Measurements from ENCODE around the gene CLTRN. TPM values are rescaled to one million over a fixed set of nuclear protein-coding genes. Genes with fewer than 3 reads are reported as not detected.
"Not testable (repeated sequence)": the region's sequence is repeated elsewhere in the genome, so short reads cannot be mapped to it uniquely, and the experiment has no call there.

The CLTRN gene
- total RNA-seq, 1 donor from 2014 or later, result 0.90 TPM

DNA sequence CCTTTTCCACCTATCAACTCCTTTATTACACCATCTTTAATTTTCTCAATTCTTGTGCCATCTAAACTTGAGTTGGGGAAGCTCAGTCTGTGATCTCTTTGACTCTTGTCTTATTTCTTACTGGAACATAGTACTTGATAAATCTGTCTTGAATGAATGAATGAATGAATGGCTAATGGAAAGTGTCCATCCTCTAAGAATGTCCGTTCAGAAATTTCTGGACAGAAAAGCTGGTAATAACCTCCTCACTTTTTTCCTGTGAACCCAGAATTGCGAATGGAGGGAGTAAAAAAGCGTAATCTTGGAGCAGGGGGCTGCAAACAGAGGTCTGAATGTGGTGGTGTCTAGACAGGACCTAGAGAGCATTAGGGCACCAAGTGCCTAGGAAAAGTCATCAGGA is 9.4 kb upstream of the CLTRN start:
- no peaks in the 10 kb centered on the region for H3K36me3 ChIP-seq
- H3K4me3 ChIP-seq, result peak overlapping the region; percentile 64
- ATAC-seq, result no peak
- intact Hi-C loops (cut with DNase I), result no loop called here
- H3K27ac ChIP-seq, result peak overlapping the region; percentile 97
- TF ChIP-seq, protein P1, sequence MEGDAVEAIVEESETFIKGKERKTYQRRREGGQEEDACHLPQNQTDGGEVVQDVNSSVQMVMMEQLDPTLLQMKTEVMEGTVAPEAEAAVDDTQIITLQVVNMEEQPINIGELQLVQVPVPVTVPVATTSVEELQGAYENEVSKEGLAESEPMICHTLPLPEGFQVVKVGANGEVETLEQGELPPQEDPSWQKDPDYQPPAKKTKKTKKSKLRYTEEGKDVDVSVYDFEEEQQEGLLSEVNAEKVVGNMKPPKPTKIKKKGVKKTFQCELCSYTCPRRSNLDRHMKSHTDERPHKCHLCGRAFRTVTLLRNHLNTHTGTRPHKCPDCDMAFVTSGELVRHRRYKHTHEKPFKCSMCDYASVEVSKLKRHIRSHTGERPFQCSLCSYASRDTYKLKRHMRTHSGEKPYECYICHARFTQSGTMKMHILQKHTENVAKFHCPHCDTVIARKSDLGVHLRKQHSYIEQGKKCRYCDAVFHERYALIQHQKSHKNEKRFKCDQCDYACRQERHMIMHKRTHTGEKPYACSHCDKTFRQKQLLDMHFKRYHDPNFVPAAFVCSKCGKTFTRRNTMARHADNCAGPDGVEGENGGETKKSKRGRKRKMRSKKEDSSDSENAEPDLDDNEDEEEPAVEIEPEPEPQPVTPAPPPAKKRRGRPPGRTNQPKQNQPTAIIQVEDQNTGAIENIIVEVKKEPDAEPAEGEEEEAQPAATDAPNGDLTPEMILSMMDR (IDR thresholded peaks at IDR 0.05), result no peak
- H3K9me3 ChIP-seq, result no peaks in the 10 kb centered on the region
- H3K4me1 ChIP-seq, result no peaks in the 10 kb centered on the region
- H3K27me3 ChIP-seq, result no peaks in the 10 kb centered on the region
- no peak for DNase-seq

DNA sequence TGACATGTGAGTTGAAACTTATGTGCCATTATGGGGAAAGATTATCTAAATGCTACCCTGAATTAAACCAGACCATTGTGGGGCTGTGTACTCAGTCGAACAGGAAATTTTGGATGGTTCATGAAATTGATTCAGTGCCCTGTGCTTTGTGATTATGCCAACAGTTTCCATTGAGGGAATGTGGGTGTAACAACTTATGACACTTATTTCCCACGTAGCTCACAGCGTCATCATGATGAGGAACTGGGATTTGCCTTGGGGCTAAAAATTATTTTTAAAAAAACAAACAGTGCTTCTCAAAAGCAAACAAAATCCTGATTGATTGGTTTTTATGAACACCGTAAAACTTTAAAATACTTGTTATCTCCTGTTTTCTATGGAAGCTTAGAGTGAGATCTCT is 8.3 kb upstream of the CLTRN start:
- DNase-seq, result no peak
- TF ChIP-seq, protein P1 (IDR thresholded peaks at IDR 0.05), result no peak
- H3K4me1 ChIP-seq, result no peaks in the 10 kb centered on the region
- H3K36me3 ChIP-seq, result no peaks in the 10 kb centered on the region
- intact Hi-C loops (cut with DNase I), result no loop called here
- no peaks in the 10 kb centered on the region for H3K9me3 ChIP-seq
- no peak overlapping the region for H3K27ac ChIP-seq
- no peak for ATAC-seq
- no peaks in the 10 kb centered on the region for H3K27me3 ChIP-seq
- H3K4me3 ChIP-seq, result no peak overlapping the region

DNA sequence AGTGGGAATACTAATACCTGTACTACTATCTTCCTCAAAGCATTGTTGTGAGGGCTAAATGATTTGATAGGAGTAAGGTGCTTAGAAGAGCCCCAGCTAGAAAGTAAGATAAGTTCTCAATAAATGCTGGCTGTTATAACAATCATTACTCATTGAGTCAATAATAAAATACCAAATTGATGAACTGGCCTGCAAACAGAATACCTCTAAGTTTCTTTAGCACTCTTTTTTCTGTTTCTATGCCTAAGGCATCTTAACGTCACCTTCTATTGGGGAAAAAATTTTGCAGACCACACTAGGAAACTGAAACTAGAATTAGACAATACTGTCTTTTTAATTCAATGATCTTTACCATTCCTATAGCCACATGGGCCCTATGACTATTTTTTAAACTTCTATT is 1.2 kb downstream of the CLTRN start:
- DNase-seq (no peak), ATAC-seq (no peak)
- Histone ChIP-seq H3K9me3 (no peaks in the 10 kb centered on the region), H3K4me3 (no peak overlapping the region), H3K36me3 (no peaks in the 10 kb centered on the region), H3K27me3 (no peaks in the 10 kb centered on the region), H3K4me1 (no peaks in the 10 kb centered on the region), H3K27ac (no peak overlapping the region)
- TF ChIP-seq, protein P1 (IDR thresholded peaks at IDR 0.05), result no peak
- intact Hi-C loops (cut with DNase I), result no loop called here

DNA sequence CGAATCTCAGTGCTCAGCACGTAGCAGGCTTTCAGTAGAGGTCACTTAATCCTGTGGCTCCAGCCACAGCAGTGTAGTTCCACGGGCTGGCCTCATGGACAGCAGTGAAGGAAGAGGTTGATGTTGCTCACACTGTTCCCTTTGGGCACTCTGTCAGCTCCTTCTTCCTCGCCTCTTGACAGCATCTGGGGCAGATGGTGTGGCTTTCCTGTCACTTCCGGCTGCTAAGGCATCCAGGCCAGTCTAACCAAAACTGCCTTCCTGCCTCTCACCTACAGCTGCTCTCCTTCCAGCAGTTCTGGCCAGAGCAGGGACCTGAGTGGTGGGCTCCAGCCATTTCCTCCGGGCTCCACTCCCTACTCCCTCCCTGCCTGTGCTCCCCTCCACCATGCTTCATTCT is 9.8 kb downstream of the CLTRN start:
- H3K9me3 ChIP-seq; H3K4me3 ChIP-seq; ATAC-seq; H3K27me3 ChIP-seq; DNase-seq; H3K27ac ChIP-seq; H3K4me1 ChIP-seq; H3K36me3 ChIP-seq; intact Hi-C loops (cut with DNase I): not testable (repeated sequence)

DNA sequence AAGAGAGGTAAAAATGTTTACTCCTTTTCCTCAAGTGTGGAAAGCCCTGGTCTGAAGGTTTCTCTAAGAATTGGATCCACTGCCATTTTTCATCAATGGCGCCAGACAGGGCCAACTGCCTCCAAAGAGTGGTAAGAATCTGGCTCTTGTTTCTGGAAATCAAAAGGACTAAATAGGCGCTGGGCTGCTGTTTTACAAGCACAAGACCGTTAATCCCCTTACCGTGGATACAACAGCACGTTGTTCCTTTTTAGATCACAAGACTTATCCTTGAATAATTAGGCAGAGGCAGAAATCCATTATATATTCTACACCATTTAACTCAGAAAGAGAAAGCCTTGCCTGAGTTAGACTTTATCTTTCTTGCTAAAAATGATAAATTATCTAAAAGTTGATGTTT is 10.6 kb downstream of the CLTRN start:
- no peak for ATAC-seq
- no peak overlapping the region for H3K27ac ChIP-seq
- TF ChIP-seq, protein P1 (IDR thresholded peaks at IDR 0.05), result no peak

DNA sequence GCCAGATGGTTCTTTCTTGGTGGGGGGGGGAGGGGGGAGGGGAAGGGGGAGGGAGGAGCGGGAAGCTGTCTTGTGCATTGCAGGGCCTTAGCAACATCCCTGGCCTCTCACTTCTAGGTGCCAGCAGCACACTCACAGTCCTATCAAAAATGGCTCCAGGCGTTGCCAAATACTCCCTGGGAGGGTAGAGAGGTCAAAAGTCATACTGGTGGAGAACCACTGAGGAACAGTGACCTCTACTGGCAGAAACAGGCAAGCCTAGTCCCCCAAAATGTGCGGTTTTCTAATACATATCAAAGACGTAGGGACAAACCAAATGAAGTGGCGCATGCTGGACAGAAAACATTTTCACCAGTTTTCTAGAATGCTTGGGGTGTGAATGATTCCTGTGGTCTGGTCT is 17.1 kb downstream of the CLTRN start:
- DNase-seq; H3K9me3 ChIP-seq; H3K27ac ChIP-seq; intact Hi-C loops (cut with DNase I); H3K27me3 ChIP-seq; H3K36me3 ChIP-seq; H3K4me3 ChIP-seq; H3K4me1 ChIP-seq: not testable (repeated sequence)
- ATAC-seq, result peak; percentile 81

More for the DNA sequence above, 10.6 kb downstream of the CLTRN start:
- H3K36me3 ChIP-seq, result no peaks in the 10 kb centered on the region
- no peaks in the 10 kb centered on the region for H3K9me3 ChIP-seq
- H3K27me3 ChIP-seq, result no peaks in the 10 kb centered on the region
- H3K4me1 ChIP-seq, result no peaks in the 10 kb centered on the region
- intact Hi-C loops (cut with DNase I), result no loop called here
- H3K4me3 ChIP-seq, result no peak overlapping the region
- DNase-seq, result no peak

DNA sequence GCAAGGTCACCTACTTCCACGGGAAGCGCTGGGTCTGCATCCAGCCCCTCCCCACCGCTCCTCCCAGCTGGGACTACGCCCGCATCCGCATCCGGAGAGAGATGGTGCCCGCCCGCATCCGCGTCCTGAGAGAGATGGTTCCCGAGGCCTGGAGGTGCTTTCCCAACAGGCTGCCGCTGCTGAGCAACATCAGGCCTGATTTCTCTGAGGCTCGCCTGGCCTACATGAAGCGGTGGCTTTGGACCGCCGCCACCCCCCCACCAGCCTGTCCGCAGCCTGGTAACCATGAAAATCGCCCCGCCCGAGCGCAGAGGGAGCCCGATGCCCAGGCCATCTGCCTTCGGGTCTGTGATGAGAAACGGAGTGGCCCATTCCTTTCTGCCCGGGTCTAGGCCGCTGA is 18.1 kb downstream of the CLTRN start:
- DNase-seq (peak; percentile 47), ATAC-seq (no peak)
- TF ChIP-seq, protein P1 (IDR thresholded peaks at IDR 0.05), result no peak
- intact Hi-C loops (cut with DNase I), result no loop called here
- H3K36me3 ChIP-seq, result no peaks in the 10 kb centered on the region
- H3K27ac ChIP-seq, result no peak overlapping the region
- H3K9me3 ChIP-seq, result no peaks in the 10 kb centered on the region
- no peaks in the 10 kb centered on the region for H3K4me1 ChIP-seq
- H3K27me3 ChIP-seq, result no peaks in the 10 kb centered on the region
- no peak overlapping the region for H3K4me3 ChIP-seq
